ENCODE results near the gene CALHM3. TPM values are rescaled to one million over a fixed set of nuclear protein-coding genes. Genes with fewer than 3 reads are reported as not detected.
"Not testable (repeated sequence)": the region's sequence is repeated elsewhere in the genome, so short reads cannot be mapped to it uniquely, and the experiment has no call there.

CALHM3 gene, protein sequence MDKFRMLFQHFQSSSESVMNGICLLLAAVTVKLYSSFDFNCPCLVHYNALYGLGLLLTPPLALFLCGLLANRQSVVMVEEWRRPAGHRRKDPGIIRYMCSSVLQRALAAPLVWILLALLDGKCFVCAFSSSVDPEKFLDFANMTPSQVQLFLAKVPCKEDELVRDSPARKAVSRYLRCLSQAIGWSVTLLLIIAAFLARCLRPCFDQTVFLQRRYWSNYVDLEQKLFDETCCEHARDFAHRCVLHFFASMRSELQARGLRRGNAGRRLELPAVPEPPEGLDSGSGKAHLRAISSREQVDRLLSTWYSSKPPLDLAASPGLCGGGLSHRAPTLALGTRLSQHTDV
- not detected for total RNA-seq

DNA sequence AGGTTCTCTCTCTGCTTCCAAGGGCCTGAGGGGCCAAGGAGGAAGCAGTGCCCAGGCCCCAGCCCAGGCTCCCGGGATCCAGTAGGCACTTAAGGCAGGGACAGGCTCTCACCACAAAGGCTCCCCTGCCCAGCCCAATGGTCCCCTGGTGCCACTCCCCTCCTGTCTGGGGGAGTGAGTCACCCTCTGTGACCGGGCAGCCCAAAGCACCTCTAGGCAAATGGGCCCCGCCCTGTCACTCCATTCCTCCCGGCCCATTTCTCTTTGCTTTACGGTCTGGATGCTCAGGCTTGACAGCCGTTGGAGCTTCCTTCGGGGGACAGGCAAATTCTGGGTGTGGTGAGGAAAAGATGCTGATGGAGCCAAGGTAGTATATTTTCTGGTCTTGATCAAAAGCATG lies at the start of gene CALHM3:
TSS of gene CALHM3 (minus strand) at position 106 of the 400 bp plus-strand sequence. CDS start 208 bp downstream, outside the sequence.
- Histone ChIP-seq H3K4me1 (no peaks in the 10 kb centered on the region), H3K36me3 (no peaks in the 10 kb centered on the region), H3K27ac (no peak within 1 kb of the TSS), H3K27me3 (no peaks in the 10 kb centered on the region), H3K9me3 (no peaks in the 10 kb centered on the region), H3K4me3 (no peak within 1 kb of the TSS), H3K9ac (ENCODE audit: low read depth in 2 of 2, low read length in 2 of 2) (no peak within 1 kb of the TSS)
- intact Hi-C loops (cut with DNase I), result no loop called here
- DNase-seq, result no peak
- TF ChIP-seq, protein P1, sequence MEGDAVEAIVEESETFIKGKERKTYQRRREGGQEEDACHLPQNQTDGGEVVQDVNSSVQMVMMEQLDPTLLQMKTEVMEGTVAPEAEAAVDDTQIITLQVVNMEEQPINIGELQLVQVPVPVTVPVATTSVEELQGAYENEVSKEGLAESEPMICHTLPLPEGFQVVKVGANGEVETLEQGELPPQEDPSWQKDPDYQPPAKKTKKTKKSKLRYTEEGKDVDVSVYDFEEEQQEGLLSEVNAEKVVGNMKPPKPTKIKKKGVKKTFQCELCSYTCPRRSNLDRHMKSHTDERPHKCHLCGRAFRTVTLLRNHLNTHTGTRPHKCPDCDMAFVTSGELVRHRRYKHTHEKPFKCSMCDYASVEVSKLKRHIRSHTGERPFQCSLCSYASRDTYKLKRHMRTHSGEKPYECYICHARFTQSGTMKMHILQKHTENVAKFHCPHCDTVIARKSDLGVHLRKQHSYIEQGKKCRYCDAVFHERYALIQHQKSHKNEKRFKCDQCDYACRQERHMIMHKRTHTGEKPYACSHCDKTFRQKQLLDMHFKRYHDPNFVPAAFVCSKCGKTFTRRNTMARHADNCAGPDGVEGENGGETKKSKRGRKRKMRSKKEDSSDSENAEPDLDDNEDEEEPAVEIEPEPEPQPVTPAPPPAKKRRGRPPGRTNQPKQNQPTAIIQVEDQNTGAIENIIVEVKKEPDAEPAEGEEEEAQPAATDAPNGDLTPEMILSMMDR (IDR thresholded peaks at IDR 0.05), result no peak

DNA sequence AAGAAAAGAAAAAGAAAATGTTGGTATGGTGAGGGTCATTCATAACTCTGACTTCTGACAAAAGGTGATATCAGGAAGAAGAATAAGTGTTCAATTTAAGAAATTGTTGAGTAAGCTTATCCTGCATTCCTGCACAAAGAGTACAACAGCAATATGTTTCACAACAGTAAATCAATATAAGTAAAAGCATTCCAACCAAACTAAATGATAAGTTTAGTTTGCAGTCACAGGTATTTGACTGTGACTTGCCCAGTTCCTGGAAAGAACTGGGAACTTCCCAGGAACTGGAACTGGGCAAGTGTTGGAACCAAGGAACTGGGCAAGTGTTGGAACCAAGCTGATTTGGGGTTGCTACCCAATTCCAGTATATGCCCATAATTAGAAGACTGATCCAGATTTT lies 49.5 kb upstream of the CALHM3 start:
- H3K9me3 ChIP-seq, result no peaks in the 10 kb centered on the region
- no peak overlapping the region for H3K9ac ChIP-seq (ENCODE audit: low read depth in 2 of 2, low read length in 2 of 2)
- no peaks in the 10 kb centered on the region for H3K27me3 ChIP-seq
- no peak overlapping the region for H3K4me3 ChIP-seq
- no peaks in the 10 kb centered on the region for H3K36me3 ChIP-seq
- TF ChIP-seq, protein P1 (IDR thresholded peaks at IDR 0.05), result no peak
- H3K27ac ChIP-seq, result no peak overlapping the region
- no peaks in the 10 kb centered on the region for H3K4me1 ChIP-seq
- intact Hi-C loops (cut with DNase I), result no loop called here
- no peak for DNase-seq

DNA sequence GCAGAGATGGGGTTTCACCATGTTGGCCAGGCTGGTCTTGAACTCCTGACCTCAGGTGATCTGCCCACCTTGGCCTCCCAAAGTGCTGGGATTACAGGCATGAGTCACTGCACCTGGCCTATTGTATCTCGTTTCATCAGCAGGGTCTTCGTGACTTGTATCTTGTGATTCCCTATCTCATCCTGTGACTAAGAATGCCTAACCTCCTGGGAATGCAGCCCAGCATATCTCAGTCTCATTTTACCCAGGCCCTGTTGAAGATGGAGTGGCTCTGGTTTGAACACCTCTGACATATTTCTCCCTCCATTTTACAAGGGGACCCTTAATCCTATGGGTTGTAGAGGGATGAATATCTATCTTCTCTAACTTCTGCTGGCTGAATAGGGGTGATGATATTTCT lies 48.4 kb upstream of the CALHM3 start:
- H3K9ac ChIP-seq (ENCODE audit: low read depth in 2 of 2, low read length in 2 of 2); H3K36me3 ChIP-seq; intact Hi-C loops (cut with DNase I); H3K4me1 ChIP-seq; H3K9me3 ChIP-seq; H3K27me3 ChIP-seq; H3K4me3 ChIP-seq; H3K27ac ChIP-seq; DNase-seq: not testable (repeated sequence)

DNA sequence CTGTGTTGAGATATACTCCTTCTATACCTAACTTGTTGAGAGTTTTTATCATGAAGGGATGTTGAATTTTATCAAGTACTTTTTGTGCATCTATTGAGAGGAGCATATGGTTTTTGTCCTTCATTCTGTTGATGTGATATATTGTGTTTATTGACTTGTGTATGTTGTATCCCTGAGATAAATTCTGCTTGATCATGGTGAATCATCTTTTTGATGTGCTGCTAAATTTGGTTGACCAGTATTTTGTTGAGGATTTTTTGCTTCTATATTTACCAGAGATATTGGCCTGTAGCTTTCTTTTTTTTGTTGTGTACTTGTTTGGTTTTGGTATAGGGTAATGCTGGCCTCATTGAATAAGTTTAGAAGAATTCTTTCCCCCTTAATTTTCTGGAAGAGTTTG lies 46.9 kb upstream of the CALHM3 start:
- H3K9ac ChIP-seq (ENCODE audit: low read depth in 2 of 2, low read length in 2 of 2), result no peak overlapping the region
- H3K4me1 ChIP-seq, result no peaks in the 10 kb centered on the region
- H3K27ac ChIP-seq, result no peak overlapping the region
- TF ChIP-seq, protein P1 (IDR thresholded peaks at IDR 0.05), result no peak
- intact Hi-C loops (cut with DNase I), result no loop called here
- DNase-seq, result no peak
- no peaks in the 10 kb centered on the region for H3K9me3 ChIP-seq
- no peaks in the 10 kb centered on the region for H3K27me3 ChIP-seq
- H3K36me3 ChIP-seq, result no peaks in the 10 kb centered on the region
- H3K4me3 ChIP-seq, result no peak overlapping the region

DNA sequence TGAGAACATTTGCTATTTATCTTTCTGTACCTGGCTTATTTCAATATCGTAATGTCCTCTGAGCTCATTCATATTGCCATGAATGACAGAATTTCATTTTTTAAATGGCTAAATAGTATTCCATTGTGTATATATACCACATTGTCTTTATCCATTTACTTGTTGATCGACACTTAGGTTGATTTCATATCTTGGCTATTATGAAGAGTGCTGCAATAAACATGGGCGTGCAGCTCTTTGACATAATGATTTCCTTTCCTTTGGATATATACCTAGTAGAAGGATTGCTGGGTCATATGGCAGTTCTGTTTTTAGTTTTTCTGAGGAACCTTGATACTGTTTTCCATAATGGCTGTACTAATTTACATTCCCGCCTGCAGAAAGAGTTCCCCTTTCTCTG lies 44.6 kb upstream of the CALHM3 start:
- H3K36me3 ChIP-seq, result no peaks in the 10 kb centered on the region
- no peak overlapping the region for H3K9ac ChIP-seq (ENCODE audit: low read depth in 2 of 2, low read length in 2 of 2)
- no peak for DNase-seq
- intact Hi-C loops (cut with DNase I), result no loop called here
- H3K4me1 ChIP-seq, result no peaks in the 10 kb centered on the region
- no peaks in the 10 kb centered on the region for H3K9me3 ChIP-seq
- H3K27me3 ChIP-seq, result no peaks in the 10 kb centered on the region
- no peak overlapping the region for H3K4me3 ChIP-seq
- TF ChIP-seq, protein P1 (IDR thresholded peaks at IDR 0.05), result no peak
- no peak overlapping the region for H3K27ac ChIP-seq

DNA sequence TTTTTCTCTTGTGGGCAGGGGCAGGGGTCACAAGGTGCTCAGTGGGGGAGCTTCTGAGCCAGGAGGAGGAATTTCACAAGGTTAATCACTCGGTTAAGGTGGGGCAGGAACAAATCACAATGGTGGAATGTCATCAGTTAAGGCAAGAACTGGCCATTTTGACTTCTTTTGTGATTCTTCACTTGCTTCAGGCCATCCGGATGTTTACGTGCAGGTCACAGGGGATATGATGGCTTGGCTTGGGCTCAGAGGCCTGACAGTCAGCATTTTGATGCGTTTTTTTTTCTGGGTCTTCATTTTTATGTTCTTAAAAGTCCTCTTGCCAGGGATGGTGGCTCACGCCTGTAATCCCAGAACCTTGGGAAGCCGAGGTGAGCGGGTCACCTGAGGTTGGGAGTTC lies 43.0 kb upstream of the CALHM3 start:
- H3K27me3 ChIP-seq; H3K9me3 ChIP-seq; H3K36me3 ChIP-seq; H3K4me3 ChIP-seq; H3K4me1 ChIP-seq; intact Hi-C loops (cut with DNase I); DNase-seq; H3K9ac ChIP-seq (ENCODE audit: low read depth in 2 of 2, low read length in 2 of 2); H3K27ac ChIP-seq: not testable (repeated sequence)

Measured in colonic mucosa (tissue), 4 donors.